HepG2 (cell line): Measurements from ENCODE around the gene ST6GALNAC6. TPM values are rescaled to one million over a fixed set of nuclear protein-coding genes. Genes with fewer than 3 reads are reported as not detected.

ENCODE experiments used
- ATAC-seq: fragments of 200-7000 bp; cut with Tn5 transposase; 3 replicates; pipeline ENCODE4 v1.9.1; 2020; ENCODE audit warnings: mild to moderate bottlenecking, moderate library complexity
- BruUV-seq: library from RNA; stranded (reverse); fragments of 400-500 nt; replicated peaks from 2 replicates; lab custom pipeline; 2021; lab: Mats Ljungman, UMichigan
- CTCF ChIA-PET: fragments of 300-600 bp; formaldehyde crosslinking; extraction: SDS; loops from one replicate; lab custom pipeline; 2021; ENCODE audit warnings: low total read pairs, inconsistent platforms, low intra/inter-chr PET ratio; lab: Yijun Ruan, JAX
- POLR2A ChIA-PET: fragments of 350-600 bp; sonication (Branson Sonifier 250); formaldehyde crosslinking; loops from one replicate; lab custom pipeline; 2020; ENCODE audit warnings: antibody characterized with exemption, inconsistent platforms; lab: Yijun Ruan, JAX
- DNase-seq: peaks from one replicate; pipeline ENCODE4 v3.0.0-alpha.2; 2015; ENCODE audit warnings: low spot score
- FAIRE-seq: peaks from 3 replicates; lab custom pipeline; 2011; peaks lifted over from hg19 to GRCh38; lab: Jason Lieb, UNC
- H2AFZ ChIP-seq: one replicate; pipeline ENCODE4 v1.6.1; 2011; ENCODE audit warnings: low read length, inconsistent platforms
- H3K27ac ChIP-seq: fragments of 300-600 bp; 3 replicates; pipeline ENCODE4 v1.8.0; 2011; ENCODE audit warnings: mixed run types, mild to moderate bottlenecking, mixed read lengths, low read length, inconsistent platforms; ENCODE audit not compliant: insufficient read depth; ENCODE audit errors: extremely low read length
- H3K27me3 ChIP-seq, 2 experiments: fragments of 200-600 bp in 1 of 2; 2 replicates in 1 of 2; 3 replicates in 1 of 2; pipeline versions ENCODE4 v1.6.0 to v1.8.0; 2011; ENCODE audit warnings: low read length in 2 of 2, mild to moderate bottlenecking in 2 of 2, moderate library complexity in 2 of 2, inconsistent platforms in 1 of 2; ENCODE audit not compliant: insufficient read depth in 2 of 2, control insufficient read depth in 1 of 2
- H3K36me3 ChIP-seq, 2 experiments: fragments of 200-600 bp in 1 of 2; replicated peaks in 1 of 2; 2 replicates in 1 of 2; 3 replicates in 1 of 2; pipeline versions ENCODE4 v1.5.1 to v1.8.0; 2011; ENCODE audit warnings: low read length in 2 of 2, inconsistent platforms in 1 of 2; ENCODE audit not compliant: insufficient read depth in 2 of 2, control insufficient read depth in 1 of 2
- H3K4me1 ChIP-seq: 2 replicates; pipeline ENCODE4 v1.5.1; 2012; ENCODE audit warnings: low read length, inconsistent platforms; ENCODE audit not compliant: insufficient read depth
- H3K4me2 ChIP-seq: 2 replicates; pipeline ENCODE4 v1.6.0; 2011; ENCODE audit warnings: low read depth, low read length, inconsistent platforms
- H3K4me3 ChIP-seq, 3 experiments: fragments of 200-600 bp in 1 of 3; sonication (generic), shearing (Covaris generic) in 1 of 3; replicated peaks in 1 of 3; 2 replicates each; pipeline ENCODE4 v1.5.1; 2011 to 2016; ENCODE audit warnings: low read length in 3 of 3, inconsistent platforms in 2 of 3, low read depth in 2 of 3, mild to moderate bottlenecking in 2 of 3, control low read depth in 1 of 3, mixed read lengths in 1 of 3; ENCODE audit not compliant: insufficient read depth in 1 of 3
- H3K79me2 ChIP-seq: one replicate; pipeline ENCODE4 v1.6.1; 2011; ENCODE audit warnings: low read length, inconsistent platforms; ENCODE audit not compliant: insufficient read depth
- H3K9ac ChIP-seq: 2 replicates; pipeline ENCODE4 v1.6.0; 2011; ENCODE audit warnings: mild to moderate bottlenecking, low read depth, low read length, inconsistent platforms; ENCODE audit not compliant: insufficient read depth
- H3K9me3 ChIP-seq: 2 replicates; pipeline ENCODE4 v1.5.1; 2012; ENCODE audit warnings: mild to moderate bottlenecking, low read length
- H4K20me1 ChIP-seq: 2 replicates; pipeline ENCODE4 v1.6.0; 2011; ENCODE audit warnings: inconsistent platforms, mild to moderate bottlenecking, low read length, moderate library complexity; ENCODE audit not compliant: insufficient read depth
- PHF21A ChIP-seq: sonication (generic); formaldehyde crosslinking; IDR thresholded peaks from 2 replicates; pipeline ENCODE4 v1.5.0; 2020; ENCODE audit warnings: mild to moderate bottlenecking, missing genetic modification reagents
- REXO4 ChIP-seq: sonication (generic); formaldehyde crosslinking; IDR thresholded peaks from 2 replicates; pipeline ENCODE4 v1.8.0; 2022; ENCODE audit warnings: missing genetic modification reagents, mild to moderate bottlenecking, borderline replicate concordance
- WGBS: methylation state at CpG from one replicate; pipeline ENCODE4 v1.1.6; 2017; ENCODE audit warnings: low lambda C conversion rate; 5-methylcytosine and 5-hydroxymethylcytosine counted together
- in situ Hi-C: cut with HindIII; loops from 2 replicates; pipeline ENCODE4 v1.10.0; 2017; ENCODE audit warnings: low pct_unique_long_range_greater_than_20kb; ENCODE audit not compliant: extremely low pct_ligation_motif_present
- intact Hi-C: fragments of 100-400 bp; cut with micrococcal nuclease; formaldehyde crosslinking; loops from one replicate; pipeline ENCODE4 v1.10.0; 2022; ENCODE audit not compliant: unreplicated experiment
- polyA plus RNA-seq, 8 experiments: library from polyadenylated mRNA; depleted of rRNA in 3 of 8; stranded (reverse) in 7 of 8; unstranded in 1 of 8; fragments of >200 nt; fragmentation: Illumina TruSeq in 4 of 8; extraction: Trizol in 4 of 8; gene quantifications; 2 replicates each; pipeline versions ENCODE4 v1.2.1 to v1.2.3, GENCODE V29; 2011 to 2016; ENCODE audit warnings: low read depth in 4 of 8, missing spikeins in 1 of 8, mixed read lengths in 1 of 8; ENCODE audit not compliant: insufficient read depth in 1 of 8
- total RNA-seq, 5 experiments: library from RNA; depleted of rRNA; stranded (reverse); fragments of >200 nt; fragmentation: Illumina TruSeq; extraction: Trizol; gene quantifications; 2 replicates each; pipeline ENCODE4 v1.2.3, GENCODE V29; 2016; ENCODE audit warnings: low read depth in 1 of 5
- TF ChIP-seq, protein P1 (sequence below): sonication (generic); formaldehyde crosslinking; IDR thresholded peaks from 2 replicates; pipeline ENCODE4 v1.5.0; 2020; ENCODE audit warnings: mild to moderate bottlenecking, missing genetic modification reagents
- TF ChIP-seq, protein P2 (sequence below): IDR thresholded peaks from 2 replicates; pipeline ENCODE4 v1.6.1; 2018; ENCODE audit warnings: missing genetic modification reagents
- TF ChIP-seq, protein P3 (sequence below): sonication (generic); formaldehyde crosslinking; IDR thresholded peaks from 2 replicates; pipeline ENCODE4 v1.5.0; 2020; ENCODE audit warnings: mild to moderate bottlenecking, missing genetic modification reagents, borderline replicate concordance

The ST6GALNAC6 gene
- total and polyA plus RNA-seq, 2 of the 13 experiments (the other 11 are each of a cell fraction or from before 2014, with no cell fraction given) = 18.5 to 65.4 TPM

DNA sequence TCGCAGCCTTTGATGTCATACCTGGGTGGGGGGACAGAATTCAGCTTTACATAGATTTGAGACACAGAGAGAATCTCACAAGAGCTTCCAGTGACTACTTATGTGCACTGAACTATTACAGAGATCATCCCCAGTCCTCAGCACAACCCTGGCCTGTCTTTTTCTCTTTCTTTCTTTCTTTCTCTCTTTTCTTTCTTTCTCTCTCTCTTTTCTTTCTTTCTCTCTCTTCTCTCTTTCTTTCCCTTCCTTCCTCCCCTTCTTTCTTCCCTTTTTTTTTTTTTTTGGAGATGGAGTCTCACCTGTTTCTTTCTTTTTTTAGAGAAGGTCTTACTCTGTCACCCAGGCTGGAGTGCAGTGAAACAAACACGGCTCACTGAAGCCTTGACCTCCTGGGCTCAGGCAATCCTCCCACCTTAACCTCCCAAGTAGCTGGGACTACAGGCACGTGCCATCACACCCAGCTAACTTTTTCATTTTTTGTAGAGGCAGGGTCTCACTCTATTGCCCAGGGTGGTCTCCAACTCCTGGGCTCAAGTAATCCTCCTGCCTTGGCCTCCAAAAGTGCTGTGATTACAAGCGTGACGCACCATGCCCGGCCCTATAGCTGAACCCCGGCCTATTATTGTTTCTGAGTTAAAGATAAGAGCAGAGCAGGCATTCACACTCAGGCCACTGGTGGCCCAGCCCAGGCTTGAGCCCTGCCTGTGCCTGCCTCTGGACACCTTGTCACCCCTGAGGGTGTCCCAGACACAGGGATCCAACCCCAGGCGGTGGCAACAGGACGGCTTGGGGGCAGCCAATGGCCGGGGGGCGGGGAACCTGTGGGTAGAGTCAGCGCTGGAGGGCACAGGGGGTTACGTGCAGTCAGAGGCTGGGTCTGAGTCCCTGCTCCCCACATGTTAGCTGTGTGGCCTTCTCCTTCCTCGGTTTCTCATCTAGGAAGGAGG lies 26.8 kb upstream of the ST6GALNAC6 start:
- peaks cover 33% of the 10 kb centered on the region for H3K4me1 ChIP-seq
- no peaks in the 10 kb centered on the region for H4K20me1 ChIP-seq
- FAIRE-seq = no peak
- H2AFZ ChIP-seq = no peak overlapping the region
- no TSS peak for BruUV-seq
- no peak for ATAC-seq
- no peaks in the 10 kb centered on the region for H3K36me3 ChIP-seq
- CTCF ChIA-PET = no interaction called here
- in situ Hi-C loops = loop anchor here (5.0 to 10.0 kb wide), 2 partner anchors 329 to 421 kb away; no protein-coding TSS in a partner anchor
- H3K9ac ChIP-seq = no peak overlapping the region
- no peaks in the 10 kb centered on the region for H3K9me3 ChIP-seq
- no peak overlapping the region for H3K27ac ChIP-seq
- WGBS = 55% methylated on average over 6 of the region's 14 CpGs
- TF ChIP-seq, protein P1, sequence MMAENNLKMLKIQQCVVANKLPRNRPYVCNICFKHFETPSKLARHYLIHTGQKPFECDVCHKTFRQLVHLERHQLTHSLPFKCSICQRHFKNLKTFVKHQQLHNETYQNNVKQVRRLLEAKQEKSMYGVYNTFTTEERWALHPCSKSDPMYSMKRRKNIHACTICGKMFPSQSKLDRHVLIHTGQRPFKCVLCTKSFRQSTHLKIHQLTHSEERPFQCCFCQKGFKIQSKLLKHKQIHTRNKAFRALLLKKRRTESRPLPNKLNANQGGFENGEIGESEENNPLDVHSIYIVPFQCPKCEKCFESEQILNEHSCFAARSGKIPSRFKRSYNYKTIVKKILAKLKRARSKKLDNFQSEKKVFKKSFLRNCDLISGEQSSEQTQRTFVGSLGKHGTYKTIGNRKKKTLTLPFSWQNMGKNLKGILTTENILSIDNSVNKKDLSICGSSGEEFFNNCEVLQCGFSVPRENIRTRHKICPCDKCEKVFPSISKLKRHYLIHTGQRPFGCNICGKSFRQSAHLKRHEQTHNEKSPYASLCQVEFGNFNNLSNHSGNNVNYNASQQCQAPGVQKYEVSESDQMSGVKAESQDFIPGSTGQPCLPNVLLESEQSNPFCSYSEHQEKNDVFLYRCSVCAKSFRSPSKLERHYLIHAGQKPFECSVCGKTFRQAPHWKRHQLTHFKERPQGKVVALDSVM (CRISPR knock-in tag) = 0 out of 2 replicates have a peak, but pooled peaks have one; percentile 11
- TF ChIP-seq, protein P2, sequence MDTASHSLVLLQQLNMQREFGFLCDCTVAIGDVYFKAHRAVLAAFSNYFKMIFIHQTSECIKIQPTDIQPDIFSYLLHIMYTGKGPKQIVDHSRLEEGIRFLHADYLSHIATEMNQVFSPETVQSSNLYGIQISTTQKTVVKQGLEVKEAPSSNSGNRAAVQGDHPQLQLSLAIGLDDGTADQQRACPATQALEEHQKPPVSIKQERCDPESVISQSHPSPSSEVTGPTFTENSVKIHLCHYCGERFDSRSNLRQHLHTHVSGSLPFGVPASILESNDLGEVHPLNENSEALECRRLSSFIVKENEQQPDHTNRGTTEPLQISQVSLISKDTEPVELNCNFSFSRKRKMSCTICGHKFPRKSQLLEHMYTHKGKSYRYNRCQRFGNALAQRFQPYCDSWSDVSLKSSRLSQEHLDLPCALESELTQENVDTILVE = no peak
- no peak for TF ChIP-seq REXO4
- no peak for TF ChIP-seq PHF21A (CRISPR knock-in tag)
- TF ChIP-seq, protein P3, sequence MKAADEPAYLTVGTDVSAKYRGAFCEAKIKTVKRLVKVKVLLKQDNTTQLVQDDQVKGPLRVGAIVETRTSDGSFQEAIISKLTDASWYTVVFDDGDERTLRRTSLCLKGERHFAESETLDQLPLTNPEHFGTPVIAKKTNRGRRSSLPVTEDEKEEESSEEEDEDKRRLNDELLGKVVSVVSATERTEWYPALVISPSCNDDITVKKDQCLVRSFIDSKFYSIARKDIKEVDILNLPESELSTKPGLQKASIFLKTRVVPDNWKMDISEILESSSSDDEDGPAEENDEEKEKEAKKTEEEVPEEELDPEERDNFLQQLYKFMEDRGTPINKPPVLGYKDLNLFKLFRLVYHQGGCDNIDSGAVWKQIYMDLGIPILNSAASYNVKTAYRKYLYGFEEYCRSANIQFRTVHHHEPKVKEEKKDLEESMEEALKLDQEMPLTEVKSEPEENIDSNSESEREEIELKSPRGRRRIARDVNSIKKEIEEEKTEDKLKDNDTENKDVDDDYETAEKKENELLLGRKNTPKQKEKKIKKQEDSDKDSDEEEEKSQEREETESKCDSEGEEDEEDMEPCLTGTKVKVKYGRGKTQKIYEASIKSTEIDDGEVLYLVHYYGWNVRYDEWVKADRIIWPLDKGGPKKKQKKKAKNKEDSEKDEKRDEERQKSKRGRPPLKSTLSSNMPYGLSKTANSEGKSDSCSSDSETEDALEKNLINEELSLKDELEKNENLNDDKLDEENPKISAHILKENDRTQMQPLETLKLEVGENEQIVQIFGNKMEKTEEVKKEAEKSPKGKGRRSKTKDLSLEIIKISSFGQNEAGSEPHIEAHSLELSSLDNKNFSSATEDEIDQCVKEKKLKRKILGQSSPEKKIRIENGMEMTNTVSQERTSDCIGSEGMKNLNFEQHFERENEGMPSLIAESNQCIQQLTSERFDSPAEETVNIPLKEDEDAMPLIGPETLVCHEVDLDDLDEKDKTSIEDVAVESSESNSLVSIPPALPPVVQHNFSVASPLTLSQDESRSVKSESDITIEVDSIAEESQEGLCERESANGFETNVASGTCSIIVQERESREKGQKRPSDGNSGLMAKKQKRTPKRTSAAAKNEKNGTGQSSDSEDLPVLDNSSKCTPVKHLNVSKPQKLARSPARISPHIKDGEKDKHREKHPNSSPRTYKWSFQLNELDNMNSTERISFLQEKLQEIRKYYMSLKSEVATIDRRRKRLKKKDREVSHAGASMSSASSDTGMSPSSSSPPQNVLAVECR (CRISPR knock-in tag) = 0 out of 2 replicates have a peak, but pooled peaks have one; percentile 20
- TF ChIP-seq, all 625 proteins: peak for 2
- H3K4me2 ChIP-seq = no peak overlapping the region
- no peak overlapping the region for H3K4me3 ChIP-seq
- H3K27me3 ChIP-seq = peaks cover 0 to 38% of the 10 kb centered on the region in 2 experiments
- intact Hi-C loops = no loop called here
- H3K79me2 ChIP-seq = no peaks in the 10 kb centered on the region
- DNase-seq = no peak
- POLR2A ChIA-PET = no interaction called here
